ENCODE measurements around the gene PCGF3. TPM values are rescaled to one million over a fixed set of nuclear protein-coding genes. Genes with fewer than 3 reads are reported as not detected.

The PCGF3 gene
- total and polyA plus RNA-seq, 9 of the 15 experiments (the other 6 are each of a cell fraction or from before 2014, with no cell fraction given) = 2.6 to 46.1 (median 20.3) TPM

DNA sequence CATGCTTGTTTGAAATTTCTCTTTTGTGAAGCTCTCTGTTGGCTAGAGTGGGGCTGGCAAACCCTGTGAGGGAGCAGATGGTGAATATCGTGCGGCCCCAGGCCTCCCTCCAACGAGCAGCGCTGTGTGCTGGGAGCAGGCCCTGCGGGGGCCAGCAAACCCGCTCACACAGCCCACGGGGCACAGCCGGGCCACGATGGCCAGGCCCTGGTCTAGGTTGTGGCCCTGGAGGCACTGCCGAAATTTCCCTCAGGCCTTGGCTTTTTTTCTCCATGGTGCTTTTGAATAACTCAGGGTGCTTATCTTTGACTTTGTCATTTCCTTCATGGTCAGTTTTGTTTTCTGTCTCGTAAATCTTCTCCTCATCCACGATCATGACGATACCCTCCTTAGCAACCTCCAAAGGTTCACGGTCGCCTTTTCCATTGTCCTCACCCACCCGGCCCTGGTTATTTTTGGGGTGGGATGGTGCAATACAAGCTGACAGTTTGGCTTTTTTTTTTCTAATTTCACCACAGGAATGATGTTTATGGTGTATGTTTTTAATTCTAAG, 20.7 kb downstream of the PCGF3 start (continued):
- TF ChIP-seq ZNF586 (CRISPR knock-in tag; conservative IDR thresholded peaks at IDR 0.05) = no peak
- TF ChIP-seq, protein P1, sequence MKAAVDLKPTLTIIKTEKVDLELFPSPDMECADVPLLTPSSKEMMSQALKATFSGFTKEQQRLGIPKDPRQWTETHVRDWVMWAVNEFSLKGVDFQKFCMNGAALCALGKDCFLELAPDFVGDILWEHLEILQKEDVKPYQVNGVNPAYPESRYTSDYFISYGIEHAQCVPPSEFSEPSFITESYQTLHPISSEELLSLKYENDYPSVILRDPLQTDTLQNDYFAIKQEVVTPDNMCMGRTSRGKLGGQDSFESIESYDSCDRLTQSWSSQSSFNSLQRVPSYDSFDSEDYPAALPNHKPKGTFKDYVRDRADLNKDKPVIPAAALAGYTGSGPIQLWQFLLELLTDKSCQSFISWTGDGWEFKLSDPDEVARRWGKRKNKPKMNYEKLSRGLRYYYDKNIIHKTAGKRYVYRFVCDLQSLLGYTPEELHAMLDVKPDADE (conservative IDR thresholded peaks at IDR 0.05; ENCODE audit: control insufficient read depth, low read depth, low read length) = no peak
- TF ChIP-seq THRAP3 (IDR thresholded peaks at IDR 0.05; ENCODE audit: borderline replicate concordance) = no peak
- no peak for TF ChIP-seq XRCC4 (IDR thresholded peaks at IDR 0.05; ENCODE audit: extremely low read depth, insufficient read depth, insufficient read length)
- TF ChIP-seq PHF20 (IDR thresholded peaks at IDR 0.05; ENCODE audit: partially characterized antibody) = no peak
- no peak for TF ChIP-seq HOXB6 (CRISPR knock-in tag; IDR thresholded peaks at IDR 0.05; ENCODE audit: borderline replicate concordance)
- TF ChIP-seq, protein P2, sequence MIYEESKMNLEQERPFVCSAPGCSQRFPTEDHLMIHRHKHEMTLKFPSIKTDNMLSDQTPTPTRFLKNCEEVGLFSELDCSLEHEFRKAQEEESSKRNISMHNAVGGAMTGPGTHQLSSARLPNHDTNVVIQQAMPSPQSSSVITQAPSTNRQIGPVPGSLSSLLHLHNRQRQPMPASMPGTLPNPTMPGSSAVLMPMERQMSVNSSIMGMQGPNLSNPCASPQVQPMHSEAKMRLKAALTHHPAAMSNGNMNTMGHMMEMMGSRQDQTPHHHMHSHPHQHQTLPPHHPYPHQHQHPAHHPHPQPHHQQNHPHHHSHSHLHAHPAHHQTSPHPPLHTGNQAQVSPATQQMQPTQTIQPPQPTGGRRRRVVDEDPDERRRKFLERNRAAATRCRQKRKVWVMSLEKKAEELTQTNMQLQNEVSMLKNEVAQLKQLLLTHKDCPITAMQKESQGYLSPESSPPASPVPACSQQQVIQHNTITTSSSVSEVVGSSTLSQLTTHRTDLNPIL (CRISPR knock-in tag; IDR thresholded peaks at IDR 0.05) = no peak
- TF ChIP-seq NFXL1 (CRISPR knock-in tag; IDR thresholded peaks at IDR 0.05) = no peak
- TF ChIP-seq ZNF197 (CRISPR knock-in tag; IDR thresholded peaks at IDR 0.05; ENCODE audit: low read depth) = no peak
- TF ChIP-seq RBM25 (IDR thresholded peaks at IDR 0.05; ENCODE audit: low read depth, low read length, severe bottlenecking) = no peak
- no peak for TF ChIP-seq KAT2B (IDR thresholded peaks at IDR 0.05; ENCODE audit: low read depth, low read length)
- TF ChIP-seq, protein P3, sequence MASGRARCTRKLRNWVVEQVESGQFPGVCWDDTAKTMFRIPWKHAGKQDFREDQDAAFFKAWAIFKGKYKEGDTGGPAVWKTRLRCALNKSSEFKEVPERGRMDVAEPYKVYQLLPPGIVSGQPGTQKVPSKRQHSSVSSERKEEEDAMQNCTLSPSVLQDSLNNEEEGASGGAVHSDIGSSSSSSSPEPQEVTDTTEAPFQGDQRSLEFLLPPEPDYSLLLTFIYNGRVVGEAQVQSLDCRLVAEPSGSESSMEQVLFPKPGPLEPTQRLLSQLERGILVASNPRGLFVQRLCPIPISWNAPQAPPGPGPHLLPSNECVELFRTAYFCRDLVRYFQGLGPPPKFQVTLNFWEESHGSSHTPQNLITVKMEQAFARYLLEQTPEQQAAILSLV (tag; IDR thresholded peaks at IDR 0.05) = no peak
- no peak for TF ChIP-seq XRCC3 (IDR thresholded peaks at IDR 0.05)
- no peak for TF ChIP-seq IRF2 (CRISPR knock-in tag; IDR thresholded peaks at IDR 0.05)
- no peak for TF ChIP-seq EWSR1 (IDR thresholded peaks at IDR 0.05; ENCODE audit: borderline replicate concordance, low read depth, partially characterized antibody)
- TF ChIP-seq HDAC1 (IDR thresholded peaks at IDR 0.05) = no peak
- TF ChIP-seq SNIP1 (IDR thresholded peaks at IDR 0.05; ENCODE audit: low read depth) = no peak
- TF ChIP-seq ARHGAP35 (IDR thresholded peaks at IDR 0.05; ENCODE audit: partially characterized antibody) = no peak
- TF ChIP-seq, protein P4, sequence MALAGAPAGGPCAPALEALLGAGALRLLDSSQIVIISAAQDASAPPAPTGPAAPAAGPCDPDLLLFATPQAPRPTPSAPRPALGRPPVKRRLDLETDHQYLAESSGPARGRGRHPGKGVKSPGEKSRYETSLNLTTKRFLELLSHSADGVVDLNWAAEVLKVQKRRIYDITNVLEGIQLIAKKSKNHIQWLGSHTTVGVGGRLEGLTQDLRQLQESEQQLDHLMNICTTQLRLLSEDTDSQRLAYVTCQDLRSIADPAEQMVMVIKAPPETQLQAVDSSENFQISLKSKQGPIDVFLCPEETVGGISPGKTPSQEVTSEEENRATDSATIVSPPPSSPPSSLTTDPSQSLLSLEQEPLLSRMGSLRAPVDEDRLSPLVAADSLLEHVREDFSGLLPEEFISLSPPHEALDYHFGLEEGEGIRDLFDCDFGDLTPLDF (CRISPR knock-in tag; IDR thresholded peaks at IDR 0.05) = no peak
- no peak for TF ChIP-seq ZNF134 (CRISPR knock-in tag; conservative IDR thresholded peaks at IDR 0.05)
- TF ChIP-seq, protein P5, sequence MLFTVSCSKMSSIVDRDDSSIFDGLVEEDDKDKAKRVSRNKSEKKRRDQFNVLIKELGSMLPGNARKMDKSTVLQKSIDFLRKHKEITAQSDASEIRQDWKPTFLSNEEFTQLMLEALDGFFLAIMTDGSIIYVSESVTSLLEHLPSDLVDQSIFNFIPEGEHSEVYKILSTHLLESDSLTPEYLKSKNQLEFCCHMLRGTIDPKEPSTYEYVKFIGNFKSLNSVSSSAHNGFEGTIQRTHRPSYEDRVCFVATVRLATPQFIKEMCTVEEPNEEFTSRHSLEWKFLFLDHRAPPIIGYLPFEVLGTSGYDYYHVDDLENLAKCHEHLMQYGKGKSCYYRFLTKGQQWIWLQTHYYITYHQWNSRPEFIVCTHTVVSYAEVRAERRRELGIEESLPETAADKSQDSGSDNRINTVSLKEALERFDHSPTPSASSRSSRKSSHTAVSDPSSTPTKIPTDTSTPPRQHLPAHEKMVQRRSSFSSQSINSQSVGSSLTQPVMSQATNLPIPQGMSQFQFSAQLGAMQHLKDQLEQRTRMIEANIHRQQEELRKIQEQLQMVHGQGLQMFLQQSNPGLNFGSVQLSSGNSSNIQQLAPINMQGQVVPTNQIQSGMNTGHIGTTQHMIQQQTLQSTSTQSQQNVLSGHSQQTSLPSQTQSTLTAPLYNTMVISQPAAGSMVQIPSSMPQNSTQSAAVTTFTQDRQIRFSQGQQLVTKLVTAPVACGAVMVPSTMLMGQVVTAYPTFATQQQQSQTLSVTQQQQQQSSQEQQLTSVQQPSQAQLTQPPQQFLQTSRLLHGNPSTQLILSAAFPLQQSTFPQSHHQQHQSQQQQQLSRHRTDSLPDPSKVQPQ (CRISPR knock-in tag; IDR thresholded peaks at IDR 0.05; ENCODE audit: borderline replicate concordance) = no peak
- no peak for TF ChIP-seq POU5F1 (IDR thresholded peaks at IDR 0.05; ENCODE audit: borderline replicate concordance, low read depth, low read length, partially characterized antibody)

All from K562 (cell line).